GM12873 (cell line): ENCODE results near the gene PLVAP.

Experiments
- TF ChIP-seq, protein P1 (sequence below): IDR thresholded peaks from 2 replicates; pipeline ENCODE4 v1.5.1; 2012; ENCODE audit warnings: low read depth, mild to moderate bottlenecking, moderate library complexity, low read length, control low read depth; ENCODE audit not compliant: insufficient read depth; ENCODE audit errors: missing control alignments

Gene PLVAP

DNA sequence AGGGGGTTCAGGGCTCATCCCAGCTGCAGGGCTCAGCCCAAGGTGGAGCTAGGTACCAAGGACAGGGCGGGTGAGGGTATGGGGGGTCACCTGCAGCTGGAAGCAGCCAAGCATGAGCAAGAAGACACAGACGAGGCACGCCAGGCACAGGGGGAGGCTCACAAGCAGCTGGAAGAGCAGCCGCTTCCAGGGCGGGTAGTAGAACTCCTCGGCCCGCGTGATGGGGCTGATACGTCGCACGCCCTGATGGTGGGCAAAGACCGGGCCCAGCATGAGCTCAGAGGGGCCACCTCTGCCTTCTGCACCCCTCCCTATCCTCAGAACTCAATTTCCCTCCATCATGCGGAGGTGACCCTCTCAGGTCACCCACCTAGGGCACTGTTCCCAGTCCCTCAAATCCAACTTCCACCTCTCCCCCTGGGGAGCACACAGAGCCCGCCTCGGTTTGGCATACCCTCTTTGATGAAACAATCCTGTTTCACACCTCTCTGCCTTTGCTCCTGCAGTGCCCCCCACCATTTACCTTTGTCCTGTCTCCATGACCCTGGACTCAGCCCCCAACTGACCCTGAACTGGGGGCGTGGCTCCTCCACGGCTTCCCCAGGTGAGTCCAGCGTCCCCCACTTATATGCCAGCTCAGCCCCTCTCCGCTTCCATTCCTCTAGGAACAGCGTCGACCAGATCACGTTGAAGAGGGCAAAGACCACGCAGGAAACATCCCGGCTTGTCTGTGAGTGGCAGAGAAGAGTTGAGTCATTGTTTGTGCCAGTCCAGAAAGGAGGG is 46.7 kb downstream of the PLVAP start:
- TF ChIP-seq, protein P1, sequence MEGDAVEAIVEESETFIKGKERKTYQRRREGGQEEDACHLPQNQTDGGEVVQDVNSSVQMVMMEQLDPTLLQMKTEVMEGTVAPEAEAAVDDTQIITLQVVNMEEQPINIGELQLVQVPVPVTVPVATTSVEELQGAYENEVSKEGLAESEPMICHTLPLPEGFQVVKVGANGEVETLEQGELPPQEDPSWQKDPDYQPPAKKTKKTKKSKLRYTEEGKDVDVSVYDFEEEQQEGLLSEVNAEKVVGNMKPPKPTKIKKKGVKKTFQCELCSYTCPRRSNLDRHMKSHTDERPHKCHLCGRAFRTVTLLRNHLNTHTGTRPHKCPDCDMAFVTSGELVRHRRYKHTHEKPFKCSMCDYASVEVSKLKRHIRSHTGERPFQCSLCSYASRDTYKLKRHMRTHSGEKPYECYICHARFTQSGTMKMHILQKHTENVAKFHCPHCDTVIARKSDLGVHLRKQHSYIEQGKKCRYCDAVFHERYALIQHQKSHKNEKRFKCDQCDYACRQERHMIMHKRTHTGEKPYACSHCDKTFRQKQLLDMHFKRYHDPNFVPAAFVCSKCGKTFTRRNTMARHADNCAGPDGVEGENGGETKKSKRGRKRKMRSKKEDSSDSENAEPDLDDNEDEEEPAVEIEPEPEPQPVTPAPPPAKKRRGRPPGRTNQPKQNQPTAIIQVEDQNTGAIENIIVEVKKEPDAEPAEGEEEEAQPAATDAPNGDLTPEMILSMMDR: no peak

DNA sequence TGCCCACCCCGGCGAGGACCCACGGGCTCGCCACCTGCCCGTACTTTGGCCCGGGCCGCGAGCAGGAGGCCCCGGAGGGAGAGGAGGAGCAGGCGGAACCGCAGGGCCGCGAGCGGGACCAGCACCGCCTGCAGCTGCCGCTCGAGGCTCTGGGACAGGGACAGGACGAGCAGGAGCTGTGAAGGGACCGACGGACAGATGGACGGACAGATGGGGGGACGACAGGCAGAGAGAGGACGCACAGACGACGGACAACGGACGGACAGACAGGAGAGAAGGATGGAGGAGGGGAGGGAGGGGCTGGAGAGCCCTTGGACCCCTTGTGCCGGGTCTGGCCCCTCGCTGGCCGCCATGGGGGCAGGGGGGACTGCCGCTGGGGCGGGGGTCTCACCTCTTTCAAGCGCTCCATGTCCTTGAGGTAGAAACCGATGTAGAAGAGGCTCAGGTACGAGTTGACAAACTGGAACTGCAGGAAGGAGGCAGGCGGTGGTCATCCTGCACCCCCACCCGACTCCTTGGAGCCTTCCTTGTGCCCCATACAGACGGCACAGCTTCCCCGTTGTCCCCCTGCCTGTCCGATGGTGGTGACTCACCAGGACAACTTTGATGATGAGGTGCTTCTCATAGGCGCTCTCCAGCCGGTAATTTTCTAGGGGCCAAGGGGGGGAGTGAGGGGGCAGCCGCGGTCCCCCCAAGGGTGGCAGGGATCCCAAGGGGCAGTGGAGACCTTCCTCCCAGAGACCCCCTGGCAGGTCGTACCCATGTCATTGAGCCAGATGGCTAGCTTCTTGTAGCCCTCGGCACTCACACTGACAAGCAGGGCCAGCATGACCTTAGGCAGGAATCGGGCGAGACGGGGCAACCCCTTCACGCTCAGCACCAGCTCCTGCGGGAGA is 47.5 kb downstream of the PLVAP start:
- TF ChIP-seq, protein P1: no peak

DNA sequence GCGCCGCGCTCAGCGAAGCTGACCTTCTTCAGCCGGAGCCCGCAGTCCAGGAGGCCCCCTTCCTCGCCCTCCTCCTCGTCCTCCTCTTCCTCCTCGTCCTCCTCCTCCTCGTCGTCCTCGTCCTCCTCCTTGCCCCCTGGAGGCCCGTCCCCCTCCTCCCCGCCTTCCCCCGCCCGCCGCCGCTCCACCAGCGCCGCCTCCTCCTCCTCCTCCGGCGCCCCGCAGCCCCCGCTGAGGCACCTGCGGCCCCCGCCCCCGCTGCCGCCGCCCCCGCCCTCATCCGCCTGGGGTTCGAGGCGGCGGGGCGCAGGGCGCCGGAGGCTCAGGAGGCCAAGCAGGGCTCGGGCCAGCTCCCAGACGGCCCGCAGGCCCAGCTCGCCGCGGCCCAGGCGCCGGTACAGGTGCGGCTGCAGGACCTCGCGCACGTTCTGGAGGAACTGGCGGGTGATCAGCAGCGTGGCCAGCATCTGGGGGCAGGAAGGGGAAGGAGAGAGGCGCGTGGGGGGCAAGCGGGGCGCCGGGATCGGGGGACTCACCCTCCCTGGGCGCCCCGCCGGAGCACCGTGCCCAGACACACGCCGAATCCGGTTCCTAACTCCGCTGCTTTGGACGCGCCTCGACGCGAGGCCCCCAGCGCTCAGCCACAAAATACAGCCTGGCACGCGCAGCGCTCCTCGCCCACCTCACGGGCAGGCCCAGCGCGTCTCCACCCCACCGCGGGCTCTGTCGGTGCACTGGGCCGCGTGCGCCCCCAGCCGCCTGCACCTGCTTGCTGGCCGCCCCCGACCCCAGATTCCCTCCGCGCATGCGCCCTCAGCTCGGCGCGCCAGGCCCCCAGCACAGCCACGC is 48.4 kb downstream of the PLVAP start:
- TF ChIP-seq, protein P1: no peak

DNA sequence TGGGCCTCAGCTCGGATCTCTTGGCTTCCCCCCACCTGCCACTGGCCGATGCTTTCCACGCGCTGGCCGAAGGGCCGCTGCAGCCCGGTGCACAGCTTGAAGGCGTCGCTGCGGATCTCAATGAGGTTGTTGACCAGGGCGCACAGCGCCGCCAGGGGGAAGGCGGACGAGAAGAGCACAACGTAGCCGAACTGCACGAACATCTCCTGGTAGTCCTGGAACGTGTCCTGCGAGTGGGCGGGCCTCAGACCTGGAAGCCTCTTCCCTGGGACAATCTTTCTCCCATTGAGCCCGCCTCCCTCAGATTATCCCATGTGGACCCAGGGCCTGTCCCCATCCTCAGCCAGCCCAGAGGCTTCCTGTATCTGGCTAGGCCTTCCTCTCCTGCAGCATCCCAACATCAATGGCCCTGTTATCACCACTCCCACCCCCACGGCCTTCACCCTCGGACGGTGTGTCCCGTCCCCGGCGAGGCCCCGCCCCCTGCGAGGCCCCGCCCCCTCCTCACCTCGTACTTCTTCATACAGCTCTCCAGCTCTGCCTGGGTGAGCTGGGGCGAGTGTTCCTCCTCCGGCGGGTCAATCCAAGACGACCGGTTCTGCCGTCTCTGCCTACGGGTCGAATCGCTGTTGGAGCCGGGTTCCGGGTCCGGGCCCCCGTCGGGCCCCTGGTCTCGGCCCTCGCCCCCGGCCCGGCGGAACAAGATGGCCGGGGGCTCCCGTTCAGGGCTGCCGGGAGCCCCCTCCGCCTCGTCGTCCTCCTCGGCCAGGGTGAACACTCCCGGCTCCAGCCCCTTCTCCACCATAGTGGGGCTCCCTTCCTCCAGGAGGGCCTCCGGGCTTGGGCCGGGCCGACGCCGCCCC is 49.3 kb downstream of the PLVAP start:
- TF ChIP-seq, protein P1: no peak

DNA sequence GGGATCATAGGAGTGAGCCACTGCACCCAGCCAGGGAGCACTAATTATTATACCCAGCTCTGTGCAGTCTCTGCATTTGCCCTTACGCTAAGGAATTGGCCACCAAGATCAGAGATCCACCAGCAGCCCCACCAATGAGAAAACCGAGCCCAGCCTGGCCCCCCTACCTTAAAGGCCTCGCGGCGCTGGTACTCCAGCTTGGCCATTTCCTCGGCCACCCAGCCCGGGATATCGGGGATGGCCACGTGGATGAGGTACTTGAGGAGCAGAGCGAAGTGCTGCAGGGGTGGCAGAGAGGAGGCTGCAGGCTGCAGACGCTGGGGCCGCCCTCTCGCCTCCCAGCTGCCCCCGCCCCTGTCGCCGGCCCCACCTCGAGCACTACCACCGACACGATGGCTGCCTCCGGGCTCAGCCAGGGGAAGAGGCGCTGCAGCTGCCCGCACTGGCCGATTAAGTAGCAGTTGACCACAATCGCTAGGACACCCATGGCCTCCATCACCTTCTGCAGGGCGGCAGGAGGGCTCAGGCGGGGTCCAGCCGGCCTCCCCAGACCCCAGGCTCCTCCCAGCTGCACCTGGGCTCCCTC is 50.0 kb downstream of the PLVAP start:
- TF ChIP-seq, protein P1: no peak

DNA sequence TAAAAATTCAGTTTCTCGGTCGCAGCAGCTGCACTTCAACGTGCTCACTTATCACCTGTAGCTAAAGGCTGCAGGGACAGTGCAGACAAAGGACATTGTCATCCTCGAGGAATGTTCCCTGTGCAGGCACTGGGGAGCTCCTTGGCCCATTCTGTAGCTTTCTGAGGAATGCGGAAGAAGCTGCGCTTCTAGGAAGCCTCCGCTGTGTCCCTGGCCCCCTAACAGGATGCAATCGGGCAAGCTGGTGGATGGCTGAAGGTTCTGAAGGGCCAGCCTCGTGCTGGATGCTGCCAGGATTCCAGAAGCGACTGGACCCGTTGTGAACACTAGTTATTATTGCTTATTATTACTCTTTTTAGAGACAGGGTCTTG is 50.6 kb downstream of the PLVAP start:
- TF ChIP-seq, protein P1: no peak
